HepG2 (cell line): Measurements from ENCODE around the gene GPR25. TPM values are rescaled to one million over a fixed set of nuclear protein-coding genes. Genes with fewer than 3 reads are reported as not detected.

ENCODE experiments used
- ATF7-NPFF ChIP-seq: sonication (generic); formaldehyde crosslinking; IDR thresholded peaks from 2 replicates; pipeline ENCODE4 v1.8.1; 2023; ENCODE audit warnings: mild to moderate bottlenecking, low read depth, missing genetic modification reagents, moderate library complexity
- HMG20B ChIP-seq: conservative IDR thresholded peaks from 2 replicates; pipeline ENCODE4 v1.6.1; 2016; ENCODE audit warnings: missing genetic modification reagents, missing compliant biosample characterization
- NFATC3 ChIP-seq: sonication (generic); formaldehyde crosslinking; IDR thresholded peaks from 2 replicates; pipeline ENCODE4 v1.5.1; 2020; ENCODE audit warnings: mild to moderate bottlenecking, missing genetic modification reagents
- ZC3H4 ChIP-seq: sonication (generic); formaldehyde crosslinking; IDR thresholded peaks from 2 replicates; pipeline ENCODE4 v1.4.0; 2020; ENCODE audit warnings: missing genetic modification reagents, borderline replicate concordance
- ZNF83 ChIP-seq: sonication (generic); formaldehyde crosslinking; IDR thresholded peaks from 2 replicates; pipeline ENCODE4 v1.4.0; 2020; ENCODE audit warnings: missing genetic modification reagents, mild to moderate bottlenecking, borderline replicate concordance
- polyA plus RNA-seq, 8 experiments: library from polyadenylated mRNA; depleted of rRNA in 3 of 8; stranded (reverse) in 7 of 8; unstranded in 1 of 8; fragments of >200 nt; fragmentation: Illumina TruSeq in 4 of 8; extraction: Trizol in 4 of 8; gene quantifications; 2 replicates each; pipeline versions ENCODE4 v1.2.1 to v1.2.3, GENCODE V29; 2011 to 2016; ENCODE audit warnings: low read depth in 4 of 8, missing spikeins in 1 of 8, mixed read lengths in 1 of 8; ENCODE audit not compliant: insufficient read depth in 1 of 8
- total RNA-seq, 5 experiments: library from RNA; depleted of rRNA; stranded (reverse); fragments of >200 nt; fragmentation: Illumina TruSeq; extraction: Trizol; gene quantifications; 2 replicates each; pipeline ENCODE4 v1.2.3, GENCODE V29; 2016; ENCODE audit warnings: low read depth in 1 of 5
- TF ChIP-seq, protein P1 (sequence below): sonication (generic); formaldehyde crosslinking; IDR thresholded peaks from 2 replicates; pipeline ENCODE4 v1.4.0; 2020; ENCODE audit warnings: missing genetic modification reagents, borderline replicate concordance

GPR25 gene
- total and polyA plus RNA-seq, 2 of the 13 experiments (the other 11 are each of a cell fraction or from before 2014, with no cell fraction given) = not detected

DNA sequence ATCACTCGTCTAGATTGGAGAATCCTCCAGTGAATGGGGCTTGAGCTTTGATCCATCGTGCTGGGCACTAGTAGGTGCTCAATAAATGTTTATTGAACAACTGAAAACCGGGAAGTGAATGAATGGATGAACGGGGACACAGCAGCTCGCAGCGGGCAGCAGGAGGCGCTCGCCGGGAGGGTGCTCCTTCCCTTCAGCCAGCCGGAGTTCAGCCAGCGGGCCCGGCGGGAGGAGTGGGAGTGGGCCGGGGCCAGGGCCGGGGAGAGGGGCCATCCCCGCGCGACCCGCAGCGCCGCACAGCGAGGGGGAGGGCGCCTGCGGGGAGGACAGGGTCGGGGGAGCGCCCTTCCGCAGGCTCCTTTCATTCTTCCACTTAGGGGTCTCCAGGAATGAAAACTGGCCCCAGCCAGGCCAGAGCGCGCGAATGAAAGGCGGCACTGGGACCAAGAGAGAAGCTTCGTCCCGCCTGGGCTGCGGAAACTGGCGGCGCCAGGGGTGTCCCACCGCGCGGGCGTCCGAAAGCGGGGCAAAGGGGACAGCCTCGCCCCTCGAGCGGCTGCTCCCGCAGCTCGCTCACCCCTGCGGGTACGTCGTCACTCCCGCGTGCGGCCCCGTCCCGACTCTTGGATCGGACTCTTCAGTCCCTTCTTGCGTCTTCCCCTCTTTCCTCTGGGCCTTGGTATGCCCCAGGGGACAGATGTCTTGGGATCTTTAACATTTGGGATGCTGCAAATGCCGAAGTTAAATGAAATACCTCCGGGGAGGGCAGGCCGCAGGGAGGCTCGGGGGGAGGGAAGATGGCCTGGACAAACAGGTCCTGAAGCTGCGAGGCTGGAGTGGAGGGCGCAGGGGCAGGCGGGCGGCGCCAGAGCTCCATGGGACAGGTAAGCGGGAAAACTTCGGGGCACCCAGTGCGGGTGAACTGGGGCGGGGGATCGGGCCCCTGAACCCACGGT is 18.3 kb downstream of the GPR25 start (continued):
- TF ChIP-seq, protein P1, sequence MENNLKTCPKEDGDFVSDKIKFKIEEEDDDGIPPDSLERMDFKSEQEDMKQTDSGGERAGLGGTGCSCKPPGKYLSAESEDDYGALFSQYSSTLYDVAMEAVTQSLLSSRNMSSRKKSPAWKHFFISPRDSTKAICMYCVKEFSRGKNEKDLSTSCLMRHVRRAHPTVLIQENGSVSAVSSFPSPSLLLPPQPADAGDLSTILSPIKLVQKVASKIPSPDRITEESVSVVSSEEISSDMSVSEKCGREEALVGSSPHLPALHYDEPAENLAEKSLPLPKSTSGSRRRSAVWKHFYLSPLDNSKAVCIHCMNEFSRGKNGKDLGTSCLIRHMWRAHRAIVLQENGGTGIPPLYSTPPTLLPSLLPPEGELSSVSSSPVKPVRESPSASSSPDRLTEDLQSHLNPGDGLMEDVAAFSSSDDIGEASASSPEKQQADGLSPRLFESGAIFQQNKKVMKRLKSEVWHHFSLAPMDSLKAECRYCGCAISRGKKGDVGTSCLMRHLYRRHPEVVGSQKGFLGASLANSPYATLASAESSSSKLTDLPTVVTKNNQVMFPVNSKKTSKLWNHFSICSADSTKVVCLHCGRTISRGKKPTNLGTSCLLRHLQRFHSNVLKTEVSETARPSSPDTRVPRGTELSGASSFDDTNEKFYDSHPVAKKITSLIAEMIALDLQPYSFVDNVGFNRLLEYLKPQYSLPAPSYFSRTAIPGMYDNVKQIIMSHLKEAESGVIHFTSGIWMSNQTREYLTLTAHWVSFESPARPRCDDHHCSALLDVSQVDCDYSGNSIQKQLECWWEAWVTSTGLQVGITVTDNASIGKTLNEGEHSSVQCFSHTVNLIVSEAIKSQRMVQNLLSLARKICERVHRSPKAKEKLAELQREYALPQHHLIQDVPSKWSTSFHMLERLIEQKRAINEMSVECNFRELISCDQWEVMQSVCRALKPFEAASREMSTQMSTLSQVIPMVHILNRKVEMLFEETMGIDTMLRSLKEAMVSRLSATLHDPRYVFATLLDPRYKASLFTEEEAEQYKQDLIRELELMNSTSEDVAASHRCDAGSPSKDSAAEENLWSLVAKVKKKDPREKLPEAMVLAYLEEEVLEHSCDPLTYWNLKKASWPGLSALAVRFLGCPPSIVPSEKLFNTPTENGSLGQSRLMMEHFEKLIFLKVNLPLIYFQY (CRISPR knock-in tag) = peak; percentile 65; the same call in 1 of the 2 replicates
- TF ChIP-seq ZC3H4 (CRISPR knock-in tag) = peak; percentile 39; the same call in 1 of the 2 replicates
- no peak; the same call in 1 of the 2 replicates for TF ChIP-seq ZNF83 (CRISPR knock-in tag)
- peak; percentile 37 for TF ChIP-seq ATF7-NPFF (CRISPR knock-in tag)
- TF ChIP-seq NFATC3 (CRISPR knock-in tag) = no peak
- peak; percentile 11; the same call in 1 of the 2 replicates for TF ChIP-seq HMG20B (CRISPR knock-in tag)
